GM19023 (cell line): ENCODE results near the gene ETS1.

Source experiments
- ATAC-seq: cut with Tn5 transposase; IDR thresholded peaks from one replicate; pipeline ENCODE4 v1.9.1; 2021; ENCODE audit warnings: mild to moderate bottlenecking, moderate library complexity; ENCODE audit not compliant: unreplicated experiment

ETS1 gene

DNA sequence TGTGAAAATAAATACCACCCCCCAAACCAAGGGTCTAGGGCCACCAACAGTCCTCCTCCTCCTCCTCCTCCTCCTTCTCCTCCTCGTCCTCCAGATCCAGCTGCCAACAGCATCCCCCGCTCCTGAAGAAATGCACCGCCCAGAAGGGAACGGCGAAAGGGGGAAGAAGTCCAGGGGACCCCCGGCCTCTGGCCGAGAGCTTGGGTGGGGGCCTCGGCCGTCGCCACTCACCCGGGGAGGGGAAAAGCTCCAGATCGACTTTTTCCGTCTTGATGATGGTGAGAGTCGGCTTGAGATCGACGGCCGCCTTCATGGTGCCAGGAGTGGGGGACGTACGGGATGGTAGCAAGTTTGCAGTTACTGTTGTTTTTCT is 65.7 kb downstream of the ETS1 start:
- no peak for ATAC-seq

DNA sequence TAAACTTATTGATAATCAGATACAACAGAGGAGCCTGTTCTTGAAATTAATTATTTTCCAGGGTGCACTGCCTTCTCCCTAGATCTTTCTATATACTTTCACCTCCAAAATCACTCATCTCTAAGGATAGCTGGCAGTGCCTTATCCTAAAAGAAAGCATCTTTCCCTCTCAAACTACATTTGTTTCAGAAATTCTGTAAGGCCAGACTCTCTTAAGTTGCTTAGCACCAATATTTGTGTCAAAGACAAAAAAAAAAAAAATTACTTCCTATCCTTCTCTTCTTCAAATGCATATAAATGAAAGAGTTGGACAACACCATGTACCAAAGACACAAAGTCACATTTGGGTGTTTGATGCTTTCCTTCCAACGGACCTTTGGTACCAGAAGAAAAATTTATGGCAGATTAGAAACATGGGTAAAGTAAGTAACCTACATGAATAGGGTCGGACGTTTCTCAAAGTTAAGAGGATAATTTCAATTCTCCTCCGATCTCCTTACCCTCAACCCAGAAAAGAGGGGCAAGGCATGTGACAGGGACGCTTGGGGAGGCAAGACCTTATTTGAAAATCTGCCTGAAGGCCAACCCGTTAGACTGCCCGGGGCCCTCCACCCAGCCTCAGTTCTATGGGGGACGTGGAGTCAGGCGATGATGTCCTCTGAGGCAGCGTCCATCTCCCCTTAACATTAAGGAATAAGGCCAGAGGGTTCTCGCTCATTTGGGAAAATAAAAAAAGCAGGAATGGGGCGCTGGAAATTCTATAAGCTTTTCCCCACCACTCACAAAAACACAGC is 66.3 kb downstream of the ETS1 start:
- no peak for ATAC-seq

GRCh38 chr11:128520206-128520887 is 67.0 kb downstream of the ETS1 start:
- no peak for ATAC-seq

DNA sequence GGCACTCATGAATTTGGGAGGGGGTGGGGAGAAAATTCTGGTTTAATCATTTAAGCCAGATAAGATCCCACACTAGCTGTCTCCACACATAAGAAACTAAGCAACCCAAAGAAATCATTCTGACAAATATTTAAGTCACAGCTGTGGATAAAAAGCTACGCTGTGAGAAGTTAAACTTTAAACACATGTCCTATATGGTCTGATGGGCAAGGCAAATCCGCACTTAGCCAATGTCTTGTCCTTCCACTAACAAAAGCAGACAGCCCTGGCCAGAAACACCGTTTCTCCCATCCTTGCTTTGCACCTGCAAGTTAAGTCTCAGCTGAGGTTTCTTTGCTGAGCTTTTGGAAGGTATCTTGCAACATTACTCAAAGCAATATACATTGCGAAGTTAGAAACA is 68.0 kb downstream of the ETS1 start:
- ATAC-seq = no peak

GRCh38 chr11:128518493-128519207 is 68.7 kb downstream of the ETS1 start:
- ATAC-seq = no peak

GRCh38 chr11:128517451-128518230 is 69.7 kb downstream of the ETS1 start:
- ATAC-seq = no peak

DNA sequence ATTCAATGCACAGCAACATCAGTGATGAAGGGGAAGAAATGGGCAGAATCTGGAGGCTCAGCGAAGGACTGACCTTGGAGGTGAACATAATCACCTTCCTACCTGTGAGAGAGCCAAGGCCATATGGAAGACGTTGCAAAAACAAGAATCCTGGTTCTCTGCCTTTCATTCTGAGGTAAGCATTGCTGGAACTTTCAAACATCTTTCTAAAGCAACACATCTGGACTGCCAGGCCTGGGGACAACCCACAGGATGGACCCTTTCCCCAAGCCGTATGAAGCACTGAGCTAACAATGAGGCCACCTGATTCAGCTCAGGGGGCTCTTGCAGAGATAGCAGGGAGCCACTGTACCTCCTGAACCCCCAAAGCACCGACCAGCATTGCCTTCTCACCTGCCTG is 70.5 kb downstream of the ETS1 start:
- no peak for ATAC-seq

- no peak for ATAC-seq
Observed at GRCh38 chr11:128515826-128516778, 71.3 kb downstream of the ETS1 start.

- ATAC-seq = no peak
Observed at GRCh38 chr11:128515086-128515485, 72.3 kb downstream of the ETS1 start.

DNA sequence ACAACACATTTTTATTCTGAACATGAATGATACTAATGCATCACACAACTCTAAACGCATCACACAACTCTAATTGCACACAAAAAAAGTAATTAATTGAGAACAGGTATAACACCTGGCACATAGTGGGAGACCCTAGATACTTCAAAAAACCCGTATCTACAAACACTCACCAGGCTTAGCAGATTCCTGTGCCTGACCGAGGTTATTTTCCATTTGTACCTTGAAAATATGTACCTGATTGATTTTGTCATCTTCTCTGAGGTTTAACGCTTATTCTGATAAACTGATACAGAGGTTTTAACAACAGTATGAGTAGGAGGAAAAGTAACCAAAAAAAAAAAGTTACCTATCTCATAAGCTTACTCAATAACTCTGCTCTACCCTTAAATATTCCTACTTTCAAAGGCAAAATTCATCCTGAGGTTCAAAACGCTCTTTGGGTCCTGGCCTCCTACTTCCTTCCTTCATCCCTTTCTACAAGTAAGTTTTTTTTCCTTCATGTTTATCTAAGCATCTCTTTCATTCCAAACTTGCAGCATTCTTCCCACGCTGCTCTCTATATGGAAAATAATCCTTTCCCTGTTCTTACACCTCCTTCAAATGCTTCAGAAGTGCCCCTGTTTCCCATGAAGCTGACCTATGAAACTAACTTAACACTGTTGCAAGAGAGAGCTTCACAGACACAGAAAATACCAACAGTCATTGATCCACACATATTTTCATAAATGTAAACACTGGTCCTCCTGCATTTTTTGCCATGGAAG is 73.3 kb downstream of the ETS1 start:
- no peak for ATAC-seq

DNA sequence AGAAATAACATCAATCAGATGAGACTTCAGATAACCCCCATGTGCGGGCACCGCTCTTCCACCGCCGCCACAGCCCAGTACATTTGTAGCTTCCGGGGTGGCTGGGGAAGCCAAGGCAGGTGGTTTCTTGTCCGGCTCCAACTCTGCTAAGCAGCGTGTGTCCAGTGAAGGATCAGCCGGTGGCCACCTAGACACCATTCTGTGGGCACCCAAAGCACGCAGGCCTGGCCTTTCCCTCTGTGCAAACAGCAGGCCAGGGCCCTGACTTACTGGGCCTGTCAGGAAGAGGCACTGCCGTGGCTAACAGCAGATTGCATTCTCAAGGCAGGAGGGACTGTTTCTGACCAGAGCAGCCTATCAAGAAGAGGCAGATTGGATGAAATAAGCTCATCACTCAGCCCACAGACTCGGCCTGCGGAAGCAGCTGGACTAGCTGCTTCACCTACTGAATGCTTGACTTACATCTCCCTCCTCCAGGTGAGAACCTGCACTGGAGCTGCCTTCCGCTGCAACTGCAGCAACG is 74.8 kb downstream of the ETS1 start:
- ATAC-seq = no peak

DNA sequence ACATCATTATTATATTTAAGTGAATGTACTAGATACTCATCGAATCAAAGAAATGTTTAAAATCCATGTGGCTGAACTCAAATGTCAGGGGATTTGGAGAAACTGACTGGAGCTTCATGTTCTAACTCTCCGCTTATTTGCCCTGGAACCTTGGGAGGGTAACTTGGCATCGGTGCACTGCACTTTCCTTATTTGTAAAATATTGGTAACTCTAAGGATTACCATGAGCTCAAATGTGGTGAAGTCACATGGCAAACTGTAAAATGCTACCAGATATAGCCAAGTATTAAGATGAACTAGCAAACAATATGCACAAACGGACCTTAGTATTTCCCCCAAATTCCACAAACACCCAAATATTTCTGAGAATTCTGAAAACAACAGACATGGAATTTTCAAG is 75.6 kb downstream of the ETS1 start:
- no peak for ATAC-seq

GRCh38 chr11:128509621-128510389 is 77.6 kb downstream of the ETS1 start:
- ATAC-seq = no peak

GRCh38 chr11:128508770-128509510 is 78.4 kb downstream of the ETS1 start:
- no peak for ATAC-seq

GRCh38 chr11:128507936-128508335 is 79.4 kb downstream of the ETS1 start:
- no peak for ATAC-seq

DNA sequence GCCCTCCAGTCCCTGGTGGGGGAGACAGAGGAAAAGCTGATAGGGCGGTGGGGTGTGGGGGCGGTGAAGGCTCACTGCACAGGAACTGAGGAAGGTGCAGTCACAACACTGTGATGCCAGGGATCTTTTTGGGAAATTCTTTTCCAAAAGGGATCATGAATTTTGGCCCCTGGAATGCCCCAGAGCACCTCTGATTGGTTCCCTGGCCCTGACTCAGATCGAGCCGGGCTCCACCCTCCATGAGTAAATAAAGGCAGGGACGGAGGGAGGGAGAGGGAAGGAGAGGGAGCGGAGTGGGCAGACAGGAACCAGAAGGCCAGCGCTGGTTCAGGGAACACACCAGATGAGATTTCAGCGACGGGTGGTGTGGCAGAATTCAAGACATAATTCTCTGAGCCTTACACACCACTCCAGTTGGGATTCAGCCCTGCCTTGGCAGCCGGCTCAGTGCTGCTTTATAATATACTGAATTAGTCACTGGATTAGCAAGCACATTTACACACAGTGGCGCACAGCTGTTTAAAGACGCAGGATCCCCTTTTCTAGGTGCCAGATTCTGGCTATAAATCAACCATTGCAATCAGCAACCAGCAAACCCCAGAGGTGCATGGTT is 80.3 kb downstream of the ETS1 start:
- ATAC-seq = no peak

- ATAC-seq = no peak
Observed at GRCh38 chr11:128506356-128506755, 81.0 kb downstream of the ETS1 start.
